A549 (cell line): ENCODE results near the gene TMEM125. TPM values are rescaled to one million over a fixed set of nuclear protein-coding genes. Genes with fewer than 3 reads are reported as not detected.

ENCODE experiments used
- ATAC-seq, 2 experiments: fragments of 200-7000 bp in 1 of 2; fragments of >200 bp in 1 of 2; cut with Nextera tagmentation in 1 of 2; cut with Tn5 transposase in 1 of 2; 3 replicates each; pipeline versions ENCODE4 v1.8.0 to v1.9.1; 2018 to 2020; ENCODE audit warnings: mild to moderate bottlenecking in 1 of 2, moderate library complexity in 1 of 2
- CTCF ChIA-PET: fragments of 300-600 bp; sonication (Branson Sonifier 250); formaldehyde crosslinking; extraction: SDS; loops from one replicate; lab custom pipeline; 2021; ENCODE audit warnings: antibody characterized with exemption, inconsistent platforms; lab: Yijun Ruan, JAX
- POLR2A ChIA-PET: fragments of 350-600 bp; formaldehyde crosslinking; extraction: SDS; loops from one replicate; lab custom pipeline; 2021; ENCODE audit warnings: antibody characterized with exemption, inconsistent platforms; lab: Yijun Ruan, JAX
- DNase-seq, 2 experiments: peaks; one replicate each; pipeline versions ENCODE4 v3.0.0 to v3.0.0-alpha.2; 2011 to 2016; ENCODE audit warnings: low read depth in 1 of 2, low spot score in 1 of 2
- FAIRE-seq: peaks from 2 replicates; lab custom pipeline; 2011; peaks lifted over from hg19 to GRCh38; lab: Jason Lieb, UNC
- H3K27ac ChIP-seq, 2 experiments: fragments of >200 bp; sonication (Bioruptor Twin); formaldehyde crosslinking; 3 replicates each; pipeline ENCODE4 v1.5.1; 2016 to 2017
- H3K4me1 ChIP-seq: fragments of >200 bp; sonication (Bioruptor Twin); formaldehyde crosslinking; 3 replicates; pipeline ENCODE4 v1.6.1; 2016
- H3K4me2 ChIP-seq: fragments of >200 bp; sonication (Bioruptor Twin); formaldehyde crosslinking; 3 replicates; pipeline ENCODE4 v1.6.1; 2016
- H3K4me3 ChIP-seq: fragments of >200 bp; sonication (Bioruptor Twin); formaldehyde crosslinking; 3 replicates; pipeline ENCODE4 v1.5.1; 2016
- H3K9me3 ChIP-seq: fragments of >200 bp; sonication (Bioruptor Twin); formaldehyde crosslinking; 3 replicates; pipeline ENCODE4 v1.6.1; 2016
- ATOH8 ChIP-seq: fragments of 250-450 bp; sonication (Bioruptor Pico); IDR thresholded peaks from 2 replicates; pipeline ENCODE4 v1.5.0; 2020; ENCODE audit warnings: low read depth, mild to moderate bottlenecking, moderate library complexity
- BCL3 ChIP-seq: fragments of >200 bp; sonication (Bioruptor Twin); formaldehyde crosslinking; IDR thresholded peaks from 3 replicates; pipeline ENCODE4 v1.6.1; 2016
- CBX2 ChIP-seq: fragments of 200-600 bp; sonication (generic); IDR thresholded peaks from 2 replicates; pipeline ENCODE4 v1.6.1; 2016; ENCODE audit warnings: low read depth, mild to moderate bottlenecking, borderline replicate concordance
- CBX8 ChIP-seq: fragments of 200-600 bp; sonication (generic); IDR thresholded peaks from 2 replicates; pipeline ENCODE4 v1.6.1; 2016
- CTCF ChIP-seq: fragments of >200 bp; sonication (Bioruptor Twin); formaldehyde crosslinking; IDR thresholded peaks from 3 replicates; pipeline ENCODE4 v1.5.1; 2016
- E2F6 ChIP-seq: IDR thresholded peaks from 2 replicates; pipeline ENCODE4 v1.6.1; 2012; ENCODE audit warnings: low read depth, borderline replicate concordance
- EHF ChIP-seq: fragments of 250-450 bp; sonication (Bioruptor Pico); IDR thresholded peaks from 2 replicates; pipeline ENCODE4 v1.5.0; 2020; ENCODE audit warnings: mild to moderate bottlenecking
- GATA3 ChIP-seq: IDR thresholded peaks from 2 replicates; pipeline ENCODE4 v1.6.1; 2012; ENCODE audit warnings: borderline replicate concordance
- HDAC2 ChIP-seq: fragments of 200-600 bp; sonication (generic); IDR thresholded peaks from 2 replicates; pipeline ENCODE4 v1.6.1; 2016
- HES2 ChIP-seq: fragments of >200 bp; sonication (Bioruptor Twin); formaldehyde crosslinking; IDR thresholded peaks from 2 replicates; pipeline ENCODE4 v1.6.1; 2016
- HMGXB4 ChIP-seq: fragments of 250-450 bp; sonication (Bioruptor Pico); IDR thresholded peaks from 2 replicates; pipeline ENCODE4 v1.5.0; 2021; ENCODE audit warnings: mild to moderate bottlenecking, moderate library complexity, borderline replicate concordance
- HOXB5 ChIP-seq: fragments of 250-450 bp; sonication (Bioruptor Pico); IDR thresholded peaks from 2 replicates; pipeline ENCODE4 v1.5.0; 2020; ENCODE audit warnings: mild to moderate bottlenecking, moderate library complexity
- PBX3 ChIP-seq: IDR thresholded peaks from 2 replicates; pipeline ENCODE4 v1.6.1; 2012
- POLR2A ChIP-seq: IDR thresholded peaks from 2 replicates; pipeline ENCODE4 v1.6.1; 2012; ENCODE audit warnings: mild to moderate bottlenecking, low read length
- RARB ChIP-seq: fragments of 250-450 bp; sonication (Bioruptor Pico); IDR thresholded peaks from 2 replicates; pipeline ENCODE4 v1.8.0; 2021; ENCODE audit warnings: mild to moderate bottlenecking, moderate library complexity
- RCOR1 ChIP-seq: fragments of 150-350 bp; IDR thresholded peaks from 2 replicates; pipeline ENCODE4 v1.6.1; 2014; ENCODE audit warnings: antibody characterized with exemption, low read length, low read depth
- RNF2 ChIP-seq: fragments of 200-600 bp; sonication (generic); IDR thresholded peaks from 2 replicates; pipeline ENCODE4 v1.6.1; 2016; ENCODE audit warnings: low read depth, mild to moderate bottlenecking, antibody characterized with exemption, moderate library complexity, borderline replicate concordance
- ZC3H11A ChIP-seq: fragments of 450-650 bp; IDR thresholded peaks from 2 replicates; pipeline ENCODE4 v1.6.1; 2014; ENCODE audit warnings: antibody characterized with exemption, mild to moderate bottlenecking
- ZFP36 ChIP-seq: fragments of 450-650 bp; IDR thresholded peaks from 2 replicates; pipeline ENCODE4 v1.6.1; 2014; ENCODE audit warnings: borderline replicate concordance; ENCODE audit not compliant: partially characterized antibody
- ZNF302 ChIP-seq: fragments of 250-450 bp; sonication (Bioruptor Pico); IDR thresholded peaks from 2 replicates; pipeline ENCODE4 v1.9.0; 2021; ENCODE audit warnings: inconsistent platforms, mild to moderate bottlenecking, moderate library complexity
- whole genome bisulfite sequencing: methylation state at CpG from one replicate; pipeline ENCODE4 v1.1.6; 2017; ENCODE audit errors: missing lambda C conversion rate; 5-methylcytosine and 5-hydroxymethylcytosine counted together
- polyA minus RNA-seq: library from RNA; depleted of rRNA, polyadenylated mRNA; stranded (reverse); fragments of >200 nt; gene quantifications from 2 replicates; pipeline ENCODE4 v1.2.3, GENCODE V29; 2011; rRNA and poly(A)+ RNA removed
- polyA plus RNA-seq, 4 experiments: library from polyadenylated mRNA; depleted of rRNA in 3 of 4; stranded (reverse); fragments of >200 nt; fragmentation: RNase III in 1 of 4; extraction: RNeasy Plus Mini Kit Qiagen cat#74134 plus additional on column Dnase treatment in 1 of 4; gene quantifications; 2 replicates in 3 of 4; 3 replicates in 1 of 4; pipeline ENCODE4 v1.2.3, GENCODE V29; 2011 to 2017

TMEM125 gene
- polyA plus RNA-seq (2011; rRNA removed) (not detected in 2 replicates), polyA plus RNA-seq (2017; fragmentation: RNase III; extraction: RNeasy Plus Mini Kit Qiagen cat#74134 plus additional on column Dnase treatment) (not detected in 3 replicates), polyA minus RNA-seq (not detected in 2 replicates)
- not detected in 2 replicates for polyA plus RNA-seq (2012; cell fraction: cytosol; rRNA removed)
- not detected in 2 replicates for polyA plus RNA-seq (2012; cell fraction: nucleus; rRNA removed)

GRCh38 chr1:43269627-43270375 is at the start of gene TMEM125:
TSS of gene TMEM125 (plus strand) at chr1:43269983. CDS start at chr1:43272723, 2,740 bp downstream.
- ATAC-seq (no peak), DNase-seq (no peak), FAIRE-seq (no peak)
- no peaks in the 10 kb centered on the region for H3K4me1 ChIP-seq
- no peak within 1 kb of the TSS for H3K4me2 ChIP-seq
- ChIA-PET CTCF (no interaction called here), POLR2A (no interaction called here)
- TF ChIP-seq ZFP36 (peak; percentile 66), RARB (CRISPR knock-in tag) (no peak)
- no peak within 1 kb of the TSS for H3K4me3 ChIP-seq
- WGBS = 78% methylated on average over 7 of the region's 7 CpGs
- H3K27ac ChIP-seq = no peak within 1 kb of the TSS
- H3K9me3 ChIP-seq = no peaks in the 10 kb centered on the region

- CTCF ChIA-PET = interaction anchor here (0.6 to 0.7 kb wide), 2 partner anchors 142 to 328 kb away, joined by 4 to 5 read pairs; no protein-coding TSS in a partner anchor
- Histone ChIP-seq H3K9me3 (no peaks in the 10 kb centered on the region), H3K4me1 (no peaks in the 10 kb centered on the region), H3K4me3 (no peak overlapping the region), H3K27ac (no peak overlapping the region), H3K4me2 (no peak overlapping the region)
- DNase-seq = no peak
- POLR2A ChIA-PET = no interaction called here
- no peak for TF ChIP-seq EHF (CRISPR knock-in tag)
- no peak for TF ChIP-seq HES2
- no peak for TF ChIP-seq ZC3H11A
- no peak for TF ChIP-seq GATA3
- no peak for TF ChIP-seq RCOR1
- no peak for TF ChIP-seq ATOH8 (CRISPR knock-in tag)
- TF ChIP-seq E2F6 = no peak
- no peak for TF ChIP-seq RARB (CRISPR knock-in tag)
- no peak for TF ChIP-seq POLR2A
- TF ChIP-seq ZNF302 (CRISPR knock-in tag) = no peak
- TF ChIP-seq CBX8 = no peak
- TF ChIP-seq RNF2 = no peak
- no peak for TF ChIP-seq CBX2
- no peak for TF ChIP-seq HMGXB4 (CRISPR knock-in tag)
- no peak for TF ChIP-seq HDAC2
- no peak for TF ChIP-seq BCL3
- no peak for TF ChIP-seq HOXB5
- no peak for TF ChIP-seq CTCF
- no peak for TF ChIP-seq PBX3
- 67% methylated on average over 7 of the region's 7 CpGs for WGBS
- no peak for ATAC-seq
- no peak for FAIRE-seq
Measured at GRCh38 chr1:43220905-43221778, 48.6 kb upstream of the TMEM125 start.
